ENCODE data around the gene BMP6. TPM values are rescaled to one million over a fixed set of nuclear protein-coding genes. Genes with fewer than 3 reads are reported as not detected.
A peak's percentile ranks its signal among the peaks of the same experiment; 100 is the strongest.

BMP6 gene
- total and polyA plus RNA-seq, 12 donors = 0.59 to 4.1 (median 2.6) TPM

DNA sequence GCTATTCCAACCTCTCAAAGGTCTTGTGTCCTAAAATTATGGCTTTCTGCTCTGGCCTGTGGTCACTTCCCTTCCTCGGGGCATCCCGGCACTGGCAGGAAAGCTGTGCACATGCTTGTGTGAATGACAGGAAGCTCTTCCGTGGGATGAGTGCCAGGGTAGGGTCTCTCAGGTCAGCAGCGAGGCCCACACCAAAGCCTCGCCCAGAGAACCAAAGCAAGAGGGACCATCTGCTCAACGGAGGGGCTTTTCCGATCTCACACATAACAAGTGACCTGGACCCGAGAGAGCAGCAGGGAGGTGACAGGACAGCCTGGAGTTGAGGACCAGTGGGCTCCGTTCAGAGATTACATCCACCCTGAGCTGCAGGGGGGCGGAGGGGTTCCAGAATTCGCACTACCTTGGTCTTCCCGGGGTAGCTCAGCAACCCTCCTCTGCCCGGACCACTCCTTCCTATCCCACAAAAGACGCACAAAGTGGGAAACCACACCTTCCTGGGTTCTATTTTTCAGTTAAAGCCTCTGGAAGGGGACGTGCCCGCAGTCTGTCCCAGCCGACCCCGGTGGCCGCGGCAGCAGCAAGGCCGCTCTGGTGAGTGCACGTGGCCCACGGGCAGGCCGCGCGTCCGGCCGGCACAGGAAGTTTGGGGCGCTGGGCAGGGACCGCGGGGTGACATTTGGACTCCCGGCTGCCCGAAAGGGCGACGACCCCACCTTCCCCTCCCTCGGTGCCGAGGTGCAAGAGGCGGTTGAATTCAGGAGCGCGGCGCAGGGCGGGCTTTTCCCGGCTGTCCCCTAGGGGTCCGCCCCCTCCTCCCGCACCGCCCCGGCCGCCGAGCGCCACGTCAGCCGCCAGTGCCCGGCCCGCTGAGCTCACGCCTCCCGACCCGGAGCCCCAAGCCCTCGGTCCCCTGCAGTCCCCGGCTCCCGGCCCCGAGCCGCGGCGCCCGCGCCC, 183.7 kb downstream of the BMP6 start:
- Histone ChIP-seq H3K9me3 (no peaks in the 10 kb centered on the region), H3K4me3 (peak overlapping the region; percentile 58 to 87 (median 73)), H3K27me3 (no peaks in the 10 kb centered on the region), H3K36me3 (peaks cover 0 to 3% (median 0%) of the 10 kb centered on the region in 9 donors), H3K27ac (peak overlapping the region in 9 of 10 donors; percentile 52 to 85 (median 72)), H3K4me1 (peaks cover 4 to 47% (median 27%) of the 10 kb centered on the region in 9 donors)
- ATAC-seq (peak; percentile 48 to 76 (median 66)), DNase-seq (peak; percentile 56 to 68)
- intact Hi-C loops (cut with DNase I) = loop anchor here in 9 of 10 donors (2.0 to 10.0 kb wide), 13 partner anchors 63 to 187 kb away; partner anchors contain the start of genes BMP6 (in 5 of the 9) and BLOC1S5 (in 2 of the 9)
- TF ChIP-seq, protein P1, sequence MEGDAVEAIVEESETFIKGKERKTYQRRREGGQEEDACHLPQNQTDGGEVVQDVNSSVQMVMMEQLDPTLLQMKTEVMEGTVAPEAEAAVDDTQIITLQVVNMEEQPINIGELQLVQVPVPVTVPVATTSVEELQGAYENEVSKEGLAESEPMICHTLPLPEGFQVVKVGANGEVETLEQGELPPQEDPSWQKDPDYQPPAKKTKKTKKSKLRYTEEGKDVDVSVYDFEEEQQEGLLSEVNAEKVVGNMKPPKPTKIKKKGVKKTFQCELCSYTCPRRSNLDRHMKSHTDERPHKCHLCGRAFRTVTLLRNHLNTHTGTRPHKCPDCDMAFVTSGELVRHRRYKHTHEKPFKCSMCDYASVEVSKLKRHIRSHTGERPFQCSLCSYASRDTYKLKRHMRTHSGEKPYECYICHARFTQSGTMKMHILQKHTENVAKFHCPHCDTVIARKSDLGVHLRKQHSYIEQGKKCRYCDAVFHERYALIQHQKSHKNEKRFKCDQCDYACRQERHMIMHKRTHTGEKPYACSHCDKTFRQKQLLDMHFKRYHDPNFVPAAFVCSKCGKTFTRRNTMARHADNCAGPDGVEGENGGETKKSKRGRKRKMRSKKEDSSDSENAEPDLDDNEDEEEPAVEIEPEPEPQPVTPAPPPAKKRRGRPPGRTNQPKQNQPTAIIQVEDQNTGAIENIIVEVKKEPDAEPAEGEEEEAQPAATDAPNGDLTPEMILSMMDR (IDR thresholded peaks at IDR 0.05) = no peak
- WGBS, 2 donors = 4 to 9% methylated on average over 39 to 66 of the region's 66 CpGs

DNA sequence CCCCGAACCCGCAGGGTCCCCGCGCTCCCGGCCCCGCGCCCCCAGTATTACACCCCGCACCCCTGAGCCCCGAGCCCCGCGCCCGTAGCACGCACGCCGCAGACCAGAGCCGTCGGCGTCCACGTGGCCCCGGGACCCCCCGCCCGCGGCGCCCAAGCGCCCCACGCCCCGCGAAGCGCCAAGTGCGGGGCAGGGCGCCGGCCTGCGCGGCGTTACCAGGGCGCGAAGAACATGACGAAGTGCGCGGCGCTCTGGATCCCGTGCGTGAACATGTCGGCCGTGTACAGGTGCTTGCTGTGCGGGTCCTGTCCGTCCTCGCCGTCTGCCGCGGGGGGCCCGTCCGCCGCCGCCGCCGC, 184.4 kb downstream of the BMP6 start:
- DNase-seq (no peak), ATAC-seq (peak in 2 of 8 donors; percentile 2 to 7)
- TF ChIP-seq, protein P1 (IDR thresholded peaks at IDR 0.05) = no peak
- Histone ChIP-seq H3K4me3 (peak overlapping the region; percentile 58 to 87 (median 73)), H3K27ac (peak overlapping the region; percentile 52 to 85 (median 72)), H3K9me3 (no peaks in the 10 kb centered on the region), H3K27me3 (no peaks in the 10 kb centered on the region), H3K36me3 (no peaks in the 10 kb centered on the region), H3K4me1 (peaks cover 4 to 42% (median 21%) of the 10 kb centered on the region in 9 donors)
- WGBS, 2 donors = 1% methylated on average over 55 to 57 of the region's 57 CpGs
- intact Hi-C loops (cut with DNase I) = loop anchor here in 8 of 10 donors (2.0 to 10.0 kb wide), 12 partner anchors 62 to 188 kb away; partner anchors contain the start of genes BLOC1S5 (in 2 of the 8) and BMP6 (in 2 of the 8)

DNA sequence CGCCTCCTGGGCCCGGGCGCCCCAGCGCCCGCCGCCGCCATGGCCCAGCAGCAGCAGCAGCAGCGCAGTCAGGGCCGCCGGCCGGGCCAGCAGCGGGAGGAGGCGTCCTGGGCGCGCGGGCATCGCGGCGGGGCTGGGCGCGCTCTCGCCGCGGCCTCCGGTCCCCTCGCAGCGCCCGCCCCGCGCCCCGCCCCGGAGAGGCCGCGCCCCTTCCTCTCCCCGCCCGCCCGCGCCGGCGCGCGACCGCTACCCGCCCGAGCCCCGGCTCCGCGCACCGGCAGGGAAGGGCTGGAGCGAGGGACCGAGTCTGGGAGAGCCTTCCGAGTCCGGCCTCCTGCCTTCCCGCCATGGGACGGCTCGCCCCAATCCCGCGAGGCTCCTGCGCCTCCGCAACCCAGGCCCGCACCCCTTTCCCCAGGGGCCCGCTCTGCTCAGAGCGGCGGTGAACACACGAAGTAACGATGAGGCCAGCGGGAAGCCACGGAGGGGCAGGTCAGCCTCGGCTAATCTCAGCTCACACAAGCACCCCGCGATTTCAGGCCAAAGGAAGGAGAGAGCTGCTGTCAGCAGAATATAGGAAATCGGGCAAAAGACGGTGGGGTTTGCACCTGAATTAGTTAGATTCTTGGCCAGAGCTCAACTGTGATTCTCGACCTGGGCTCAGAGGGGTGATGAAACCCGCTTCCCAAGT, 184.9 kb downstream of the BMP6 start, which contains the start of gene TXNDC5:
Gene TXNDC5, minus strand, starts transcription at position 135 of the 691 bp plus-strand sequence. Its CDS starts 12 bp downstream, at position 123.
- Histone ChIP-seq H3K4me3 (peak within 1 kb of the TSS; percentile 58 to 88 (median 73)), H3K27ac (peak within 1 kb of the TSS; percentile 56 to 88 (median 86)), H3K4me1 (peaks cover 4 to 42% (median 17%) of the 10 kb centered on the region in 9 donors), H3K27me3 (no peaks in the 10 kb centered on the region), H3K36me3 (no peaks in the 10 kb centered on the region), H3K9me3 (no peaks in the 10 kb centered on the region)
- TF ChIP-seq, protein P1 (IDR thresholded peaks at IDR 0.05) = no peak
- intact Hi-C loops (cut with DNase I) = loop anchor here in 8 of 10 donors (2.0 to 10.0 kb wide), 12 partner anchors 62 to 188 kb away; partner anchors contain the start of genes BLOC1S5 (in 2 of the 8) and BMP6 (in 2 of the 8)
- WGBS, 2 donors = 3 to 4% methylated on average over 41 to 73 of the region's 75 CpGs
- peak; percentile 86 to 95 (median 90) for ATAC-seq
- peak; percentile 83 to 87 for DNase-seq

All from heart right ventricle (tissue), 16 donors.